ENCODE results near the gene CER1. TPM values are rescaled to one million over a fixed set of nuclear protein-coding genes. Genes with fewer than 3 reads are reported as not detected.

Gene CER1
- 0.32 and 0.40 TPM in 2 replicates for total RNA-seq
- long read RNA-seq, partial matches to known transcripts: 0 of 1 reads
- long read RNA-seq, other reads (novel, unspliced or antisense): 0 of 1 reads

- no peak for TF ChIP-seq CTCF (conservative IDR thresholded peaks at IDR 0.05)
- Mint-ChIP-seq H3K4me1 (peaks cover 17% of the 10 kb centered on the region), H3K27ac (ENCODE audit: unreplicated experiment) (peak within 1 kb of the TSS; percentile 20), H3K9me3 (no peaks in the 10 kb centered on the region), H3K4me3 (no peak within 1 kb of the TSS), H3K36me3 (ENCODE audit: low read depth) (peaks cover 2% of the 10 kb centered on the region), H3K27me3 (ENCODE audit: low read depth) (peaks cover 6% of the 10 kb centered on the region)
- no peak for DNase-seq (ENCODE audit: low read depth, low spot score)
Measured at GRCh38 chr9:14722391-14723035, at the start of gene CER1. TSS of gene CER1 (minus strand) at chr9:14722733. CDS start at chr9:14722672, 61 bp downstream.

GRCh38 chr9:14770592-14770991, 48.1 kb upstream of the CER1 start:
- Mint-ChIP-seq H3K9me3 (no peaks in the 10 kb centered on the region), H3K27me3 (ENCODE audit: low read depth) (no peaks in the 10 kb centered on the region), H3K27ac (ENCODE audit: unreplicated experiment) (no peak overlapping the region), H3K4me3 (no peak overlapping the region), H3K4me1 (peaks cover 5% of the 10 kb centered on the region), H3K36me3 (ENCODE audit: low read depth) (peaks cover 6% of the 10 kb centered on the region)
- no peak for TF ChIP-seq CTCF (conservative IDR thresholded peaks at IDR 0.05)
- DNase-seq (ENCODE audit: low read depth, low spot score): no peak

DNA sequence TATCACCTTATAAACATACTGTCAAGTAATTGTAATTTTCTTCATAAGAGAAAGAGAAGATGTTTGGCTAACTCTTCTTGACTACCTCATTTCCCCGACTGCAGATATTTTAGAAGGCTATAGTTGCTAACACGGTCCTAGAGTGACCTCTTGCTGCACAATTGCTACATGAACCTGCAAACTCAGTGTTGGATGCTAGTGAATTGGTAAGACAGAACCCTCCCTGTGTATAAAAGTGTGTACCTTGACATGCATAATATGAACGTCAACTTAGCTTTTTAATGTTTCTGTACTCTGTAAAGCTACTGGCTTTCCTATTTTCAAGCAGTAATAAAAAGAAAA, 46.7 kb upstream of the CER1 start:
- no peak overlapping the region for H3K27ac Mint-ChIP-seq (ENCODE audit: unreplicated experiment)
- no peak for DNase-seq (ENCODE audit: low read depth, low spot score)
- H3K36me3 Mint-ChIP-seq (ENCODE audit: low read depth): peaks cover 3% of the 10 kb centered on the region
- H3K9me3 Mint-ChIP-seq: no peaks in the 10 kb centered on the region
- no peaks in the 10 kb centered on the region for H3K27me3 Mint-ChIP-seq (ENCODE audit: low read depth)
- no peak overlapping the region for H3K4me3 Mint-ChIP-seq
- no peak for TF ChIP-seq CTCF (conservative IDR thresholded peaks at IDR 0.05)
- H3K4me1 Mint-ChIP-seq: peaks cover 5% of the 10 kb centered on the region

GRCh38 chr9:14768405-14769229, 46.1 kb upstream of the CER1 start:
- peak overlapping the region; percentile 1 for H3K27ac Mint-ChIP-seq (ENCODE audit: unreplicated experiment)
- H3K4me1 Mint-ChIP-seq: peaks cover 5% of the 10 kb centered on the region
- H3K4me3 Mint-ChIP-seq: no peak overlapping the region
- H3K27me3 Mint-ChIP-seq (ENCODE audit: low read depth): no peaks in the 10 kb centered on the region
- DNase-seq (ENCODE audit: low read depth, low spot score): peak; percentile 23
- peak; percentile 81 for TF ChIP-seq CTCF (conservative IDR thresholded peaks at IDR 0.05)
- H3K9me3 Mint-ChIP-seq: no peaks in the 10 kb centered on the region
- H3K36me3 Mint-ChIP-seq (ENCODE audit: low read depth): peaks cover 5% of the 10 kb centered on the region

DNA sequence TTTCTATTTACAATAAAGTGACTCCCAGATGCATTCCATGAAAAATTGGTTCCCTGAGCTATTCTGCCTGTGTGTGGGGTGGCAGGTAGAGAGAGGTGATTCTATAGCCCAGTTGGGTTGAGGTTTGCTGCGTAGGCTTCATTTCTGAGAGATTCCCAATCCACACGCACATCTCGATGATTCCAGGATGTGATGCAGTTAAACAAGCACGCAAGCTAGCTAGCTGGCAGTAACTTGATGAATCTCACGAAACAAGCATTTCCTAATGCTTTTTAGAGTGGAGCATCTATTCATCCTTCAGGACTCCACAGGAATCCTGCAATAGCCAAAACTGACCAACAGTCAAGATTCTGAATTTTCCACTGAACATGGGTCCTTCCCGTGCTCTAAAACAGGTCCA, 43.8 kb upstream of the CER1 start:
- no peak for DNase-seq (ENCODE audit: low read depth, low spot score)
- peaks cover 5% of the 10 kb centered on the region for H3K4me1 Mint-ChIP-seq
- peaks cover 8% of the 10 kb centered on the region for H3K36me3 Mint-ChIP-seq (ENCODE audit: low read depth)
- no peak overlapping the region for H3K4me3 Mint-ChIP-seq
- no peaks in the 10 kb centered on the region for H3K9me3 Mint-ChIP-seq
- H3K27me3 Mint-ChIP-seq (ENCODE audit: low read depth): no peaks in the 10 kb centered on the region
- H3K27ac Mint-ChIP-seq (ENCODE audit: unreplicated experiment): no peak overlapping the region
- no peak for TF ChIP-seq CTCF (conservative IDR thresholded peaks at IDR 0.05)

Data from neural crest cell (in vitro differentiated cells).